Measurements from ENCODE around the gene MAN2B1.
"Not testable (repeated sequence)": the region's sequence is repeated elsewhere in the genome, so short reads cannot be mapped to it uniquely, and the experiment has no call there.

MAN2B1 gene

DNA sequence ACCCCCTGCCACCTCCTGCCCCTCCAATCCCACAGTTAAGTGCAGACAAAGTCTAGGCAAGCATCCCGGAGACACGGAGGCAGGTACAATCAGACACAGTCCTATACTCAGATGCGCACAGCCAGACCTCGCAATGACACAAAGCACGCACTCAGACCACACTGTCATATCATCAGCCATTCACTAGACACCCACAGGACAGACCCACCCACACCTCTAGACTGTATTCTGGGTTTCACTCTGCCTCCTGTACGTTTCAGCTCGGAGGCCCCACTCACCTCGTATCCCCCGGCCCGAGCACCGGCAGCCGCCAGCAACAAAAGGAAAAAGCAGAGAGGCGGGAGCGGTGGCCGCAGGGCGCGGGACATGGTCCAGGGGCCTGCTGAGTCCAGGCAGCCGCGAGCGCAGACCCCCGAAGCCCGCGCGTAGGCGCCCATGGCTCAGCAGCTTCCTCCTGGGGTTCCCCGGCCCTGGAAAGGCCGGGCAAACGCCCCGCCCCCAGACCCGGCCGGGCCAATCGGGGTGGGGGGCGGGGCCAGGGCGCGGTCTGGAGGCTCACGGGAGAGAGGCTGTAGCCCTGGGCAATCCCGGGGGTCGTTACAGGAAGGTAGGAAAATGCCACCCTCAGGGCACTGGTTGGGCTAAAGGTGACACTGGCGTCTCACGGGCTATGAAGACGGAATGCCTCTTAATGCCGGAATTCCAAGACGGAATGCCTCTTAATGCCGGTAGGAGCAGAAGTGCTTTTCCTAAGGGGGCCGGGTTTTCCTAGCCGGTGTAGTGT, at the start of gene MAN2B1, which contains the start of gene WDR83:
Gene MAN2B1 (minus strand): TSS at position 478 of the 784 bp plus-strand sequence. CDS start 41 bp downstream, at position 437.
Gene WDR83 (plus strand): TSS at position 543 of the 784 bp plus-strand sequence. CDS start 2,984 bp downstream, outside the sequence.
- no peak for FAIRE-seq

DNA sequence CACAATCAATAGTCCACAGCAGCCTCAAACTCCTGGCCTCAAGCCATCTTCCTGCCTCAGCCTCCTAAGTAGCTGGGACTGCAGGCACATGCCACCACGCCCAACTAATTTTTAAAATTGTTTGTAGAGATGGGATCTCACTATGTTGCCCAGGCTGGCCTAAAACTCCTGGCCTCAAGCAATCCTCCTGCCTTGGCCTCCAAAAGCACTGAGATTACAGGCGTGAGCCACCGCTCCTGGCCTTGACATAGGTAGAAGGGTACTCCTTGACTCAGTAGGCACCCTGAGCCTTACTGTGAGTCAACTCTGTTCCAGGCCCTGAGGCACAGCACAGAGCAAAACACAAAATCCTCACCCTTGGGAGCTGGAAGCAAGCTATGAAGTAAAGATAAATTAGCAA, 49.4 kb upstream of the MAN2B1 start:
- no peak for FAIRE-seq

DNA sequence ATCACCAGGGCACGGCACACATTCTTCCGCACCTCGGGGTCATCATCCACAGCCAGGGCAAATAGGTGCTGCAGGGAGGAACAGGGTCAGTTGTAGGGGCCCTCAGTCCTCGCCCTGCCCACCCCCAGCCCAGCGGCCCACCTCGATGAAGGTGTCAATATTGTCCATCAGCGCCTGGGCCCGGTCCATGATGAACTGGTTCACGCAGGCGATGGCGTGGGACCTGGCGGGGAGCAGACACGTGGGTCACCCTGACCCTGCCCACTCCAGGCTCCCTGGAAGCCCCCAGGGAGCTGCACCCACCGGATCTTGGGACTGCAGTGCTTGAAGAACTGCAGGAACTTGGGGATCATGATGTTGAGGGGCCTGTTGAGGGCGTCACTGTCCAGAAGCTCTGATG, 48.6 kb upstream of the MAN2B1 start:
- no peak for FAIRE-seq

DNA sequence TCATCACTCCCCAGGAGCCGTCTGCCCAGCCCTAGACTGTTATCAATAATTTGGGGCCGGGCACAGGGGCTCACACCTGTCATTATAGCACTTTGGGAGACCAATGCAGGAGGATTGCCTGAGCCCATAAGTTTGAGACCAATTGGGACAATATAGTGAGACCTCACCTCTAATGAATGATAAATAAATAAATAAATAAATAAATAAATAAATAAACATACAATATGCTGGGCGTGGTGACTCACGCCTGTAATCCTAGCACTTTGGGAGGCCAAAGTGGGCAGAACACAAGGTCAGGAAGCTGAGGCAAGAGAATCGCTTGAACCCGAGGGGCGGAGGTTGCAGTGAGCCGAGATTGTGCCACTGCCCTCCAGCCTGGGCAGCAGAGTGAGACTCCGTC, 46.8 kb upstream of the MAN2B1 start:
- not testable (repeated sequence) for FAIRE-seq

DNA sequence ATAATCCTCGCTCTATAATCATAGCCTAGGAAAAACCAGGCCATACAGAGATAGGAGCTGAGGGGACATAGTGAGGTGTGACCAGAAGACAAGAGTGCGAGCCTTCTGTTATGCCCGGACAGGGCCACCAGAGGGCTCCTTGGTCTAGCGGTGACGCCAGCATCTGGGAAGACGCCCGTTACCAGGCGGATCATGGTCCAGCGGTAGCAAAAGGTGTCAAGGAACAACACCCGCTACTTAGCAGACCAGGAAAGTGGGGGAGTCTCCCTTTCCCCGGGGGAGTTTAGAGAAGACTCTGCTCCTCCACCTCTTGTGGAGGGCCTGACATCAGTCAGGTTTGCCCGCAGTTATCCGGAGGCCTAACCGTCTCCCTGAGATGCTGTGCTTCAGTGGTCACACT, 45.5 kb upstream of the MAN2B1 start:
- not testable (repeated sequence) for FAIRE-seq

DNA sequence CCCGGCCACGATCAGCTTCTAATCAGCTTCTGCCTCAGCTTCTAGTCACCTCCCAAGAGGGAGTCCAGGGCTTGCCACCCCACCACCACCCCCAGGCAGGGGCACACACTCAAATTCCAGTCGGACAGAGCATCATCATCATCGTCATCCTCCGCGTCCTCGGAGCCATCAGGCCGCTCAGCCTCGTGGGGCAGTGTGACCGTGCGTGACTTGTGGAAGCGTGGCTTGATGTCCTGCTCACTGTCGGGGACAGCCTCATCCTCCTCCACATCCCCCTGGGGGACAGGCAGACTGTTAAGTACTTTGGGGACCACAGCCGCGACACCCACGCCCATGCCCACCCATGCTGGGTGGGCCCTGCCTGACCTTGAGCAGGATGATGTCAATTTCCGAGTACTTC, 44.6 kb upstream of the MAN2B1 start:
- FAIRE-seq, result no peak

DNA sequence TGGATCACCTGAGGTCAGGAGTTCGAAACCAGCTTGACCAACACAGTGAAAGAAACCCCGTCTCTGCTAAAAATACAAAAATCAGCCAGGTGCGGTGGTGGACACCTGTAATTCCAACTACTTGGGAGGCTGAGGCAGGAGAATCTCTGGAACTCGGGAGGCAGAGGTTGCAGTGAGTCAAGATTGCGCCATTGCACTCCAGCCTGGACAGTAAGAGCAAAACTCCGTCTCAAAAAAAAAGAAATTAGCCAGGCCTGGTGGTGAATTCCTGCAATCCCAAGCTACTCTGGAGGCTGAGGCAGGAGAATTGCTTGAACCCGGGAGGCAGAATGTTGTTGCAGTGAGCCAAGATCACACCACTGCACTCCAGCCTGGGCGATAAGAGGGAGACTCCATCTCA, 42.1 kb upstream of the MAN2B1 start:
- no peak for FAIRE-seq

DNA sequence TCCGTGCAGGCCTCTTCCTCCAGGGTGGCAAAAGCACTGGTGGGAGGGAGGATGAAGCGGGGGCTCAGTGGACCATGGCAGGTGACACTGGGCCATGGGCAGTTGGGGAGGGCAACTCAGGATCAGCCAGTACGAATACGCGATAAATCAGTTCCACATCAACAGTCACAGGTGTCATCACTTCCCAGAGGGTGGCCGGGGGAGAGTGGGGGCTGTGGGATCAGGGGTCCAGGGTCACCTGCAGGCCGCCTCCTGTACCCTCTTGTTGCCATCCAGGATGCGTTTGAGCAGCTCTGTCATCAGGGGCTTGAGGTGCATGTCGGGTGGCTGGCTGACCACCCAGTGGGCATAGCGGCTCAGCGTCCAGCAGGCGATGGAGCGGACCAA, 39.8 kb upstream of the MAN2B1 start:
- no peak for FAIRE-seq

DNA sequence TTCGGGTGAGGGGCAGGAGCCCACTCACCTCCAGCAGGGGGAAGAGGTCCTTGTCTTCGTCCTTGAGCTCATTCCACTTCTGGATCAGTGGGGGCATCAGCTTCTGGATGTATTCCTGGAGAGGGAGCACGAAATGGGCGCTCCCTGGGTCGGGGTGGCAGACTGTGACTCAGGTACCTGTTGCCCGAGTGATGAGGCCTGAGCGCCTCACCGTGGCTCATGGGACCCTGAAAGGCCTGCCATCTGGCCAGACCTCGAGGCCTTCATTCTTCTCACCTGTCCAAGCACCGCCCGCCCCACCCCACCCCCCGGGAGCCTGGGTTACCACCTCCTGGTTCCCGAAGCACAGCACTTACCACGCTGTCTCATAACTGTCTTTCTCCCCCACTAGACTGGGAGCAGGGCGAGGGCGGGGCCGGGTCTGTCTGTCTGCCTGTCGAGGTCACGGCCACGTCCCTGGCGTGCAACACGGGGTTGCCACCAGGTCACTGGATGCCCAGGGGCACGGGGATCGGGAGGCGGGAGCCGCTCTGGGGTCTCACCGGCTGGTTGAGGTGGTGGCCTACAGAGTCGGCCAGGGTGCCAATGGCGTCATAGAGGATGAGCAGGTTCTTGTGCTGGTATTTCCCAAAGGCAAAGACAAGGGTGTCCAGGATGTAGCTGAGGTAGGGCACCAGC, 39.3 kb upstream of the MAN2B1 start:
- no peak for FAIRE-seq

DNA sequence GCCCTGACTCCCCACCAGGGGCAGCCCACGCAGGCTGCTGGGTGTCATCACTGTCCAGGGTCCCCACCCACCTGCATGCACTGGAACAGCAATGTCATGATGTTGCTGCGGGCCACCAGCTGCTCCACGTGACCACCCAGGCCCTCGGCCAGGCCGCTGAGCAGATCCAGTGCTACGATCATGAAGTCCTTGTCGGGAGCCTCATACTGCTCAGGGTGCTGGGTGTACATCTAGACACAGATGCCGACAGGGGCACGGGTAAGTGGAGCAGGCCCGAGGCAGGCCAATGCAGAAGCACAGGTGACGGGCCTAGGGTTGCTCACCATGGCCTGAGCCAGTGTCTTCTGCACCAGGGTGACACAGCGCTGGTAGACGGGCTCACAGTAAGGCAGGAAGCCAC, 38.6 kb upstream of the MAN2B1 start:
- no peak for FAIRE-seq

DNA sequence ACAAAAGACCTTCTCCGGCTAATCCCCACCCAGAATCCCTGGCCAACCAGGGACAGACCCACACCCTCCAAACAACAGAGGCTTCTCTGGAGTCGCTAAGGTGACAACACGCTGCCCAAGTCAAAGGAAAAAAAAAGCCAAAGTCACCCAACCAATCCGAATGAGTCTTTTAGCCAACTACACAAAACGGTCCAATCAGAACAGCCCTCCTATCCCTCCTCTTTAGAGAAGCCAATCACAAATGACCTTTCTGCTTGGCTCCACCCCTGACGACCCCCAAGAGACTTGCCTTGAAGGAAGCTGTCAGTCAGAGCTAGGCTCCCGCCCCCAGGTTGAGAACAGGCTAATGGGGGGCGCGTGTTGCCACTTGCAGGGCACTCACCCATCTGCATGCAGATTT, 36.5 kb upstream of the MAN2B1 start:
- no peak for FAIRE-seq

DNA sequence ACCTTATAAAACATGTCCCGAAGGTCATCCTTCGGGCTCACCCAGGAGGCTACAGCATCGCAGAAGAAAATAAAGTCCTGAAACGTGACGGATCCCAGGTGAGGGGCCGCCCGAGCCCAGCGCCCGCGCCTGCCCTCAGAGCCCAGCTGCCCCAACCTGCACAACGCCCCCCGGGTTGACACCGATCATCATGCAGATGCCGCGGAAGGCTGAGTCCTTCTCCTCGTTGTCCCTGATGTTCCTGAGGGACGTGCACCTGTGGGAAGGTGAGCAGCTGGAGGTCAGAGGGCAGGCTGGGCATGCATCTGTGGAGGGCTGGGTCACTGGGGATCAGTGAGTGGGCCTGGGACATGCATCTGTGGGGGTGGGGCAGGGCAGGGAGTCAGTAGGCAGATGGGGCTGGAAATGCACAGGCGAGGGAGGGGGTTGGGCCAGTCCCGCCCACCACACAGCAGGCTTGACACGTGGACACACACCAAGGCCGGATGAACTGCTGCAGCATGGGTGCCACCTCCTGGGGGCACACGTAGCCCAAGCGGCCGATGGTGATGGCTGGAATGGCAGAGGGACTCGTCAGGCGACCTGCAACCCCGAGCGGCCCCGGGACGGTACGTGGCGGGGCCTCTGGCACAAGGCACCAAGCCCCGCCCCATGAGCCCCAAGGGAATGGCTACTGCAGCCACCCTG, 35.2 kb upstream of the MAN2B1 start:
- no peak for FAIRE-seq

DNA sequence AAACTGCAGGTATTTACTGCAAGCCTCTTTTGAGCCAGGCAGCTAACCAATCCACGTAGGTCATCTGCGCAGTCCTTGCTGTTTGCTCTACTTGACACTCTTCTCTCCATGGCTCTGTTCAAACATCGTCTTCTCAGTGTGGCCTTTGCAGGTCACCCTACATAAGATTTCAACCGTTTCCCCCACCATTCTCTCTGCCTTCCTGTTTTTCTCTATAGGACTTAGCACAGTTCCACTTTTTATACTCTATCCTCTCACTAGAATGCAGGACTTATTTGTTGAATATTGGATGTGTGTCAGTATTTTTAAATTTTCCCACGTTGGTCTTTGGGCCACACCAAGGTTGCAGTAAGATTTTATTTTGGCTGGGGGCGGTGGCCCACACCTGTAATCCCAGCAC, 31.6 kb upstream of the MAN2B1 start:
- no peak for FAIRE-seq

DNA sequence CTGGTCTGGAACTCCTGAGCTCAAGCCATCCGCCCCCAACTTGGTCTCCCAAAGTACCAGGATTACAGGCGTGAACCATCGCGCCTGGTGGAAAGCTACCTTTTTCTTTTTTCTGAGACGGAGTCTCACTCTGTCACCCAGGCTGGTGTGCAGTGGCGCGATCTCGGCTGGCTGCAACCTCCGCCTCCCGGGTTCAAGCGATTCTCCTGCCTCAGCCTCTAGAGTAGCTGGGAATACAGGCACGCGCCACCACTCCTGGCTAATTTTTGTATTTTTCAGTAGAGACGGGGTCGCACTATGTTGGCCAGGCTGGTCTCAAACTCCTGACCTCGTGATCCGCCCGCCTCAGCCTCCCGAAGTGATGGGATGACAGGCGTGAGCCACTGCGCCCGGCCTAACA, 30.9 kb upstream of the MAN2B1 start:
- FAIRE-seq, result not testable (repeated sequence)

DNA sequence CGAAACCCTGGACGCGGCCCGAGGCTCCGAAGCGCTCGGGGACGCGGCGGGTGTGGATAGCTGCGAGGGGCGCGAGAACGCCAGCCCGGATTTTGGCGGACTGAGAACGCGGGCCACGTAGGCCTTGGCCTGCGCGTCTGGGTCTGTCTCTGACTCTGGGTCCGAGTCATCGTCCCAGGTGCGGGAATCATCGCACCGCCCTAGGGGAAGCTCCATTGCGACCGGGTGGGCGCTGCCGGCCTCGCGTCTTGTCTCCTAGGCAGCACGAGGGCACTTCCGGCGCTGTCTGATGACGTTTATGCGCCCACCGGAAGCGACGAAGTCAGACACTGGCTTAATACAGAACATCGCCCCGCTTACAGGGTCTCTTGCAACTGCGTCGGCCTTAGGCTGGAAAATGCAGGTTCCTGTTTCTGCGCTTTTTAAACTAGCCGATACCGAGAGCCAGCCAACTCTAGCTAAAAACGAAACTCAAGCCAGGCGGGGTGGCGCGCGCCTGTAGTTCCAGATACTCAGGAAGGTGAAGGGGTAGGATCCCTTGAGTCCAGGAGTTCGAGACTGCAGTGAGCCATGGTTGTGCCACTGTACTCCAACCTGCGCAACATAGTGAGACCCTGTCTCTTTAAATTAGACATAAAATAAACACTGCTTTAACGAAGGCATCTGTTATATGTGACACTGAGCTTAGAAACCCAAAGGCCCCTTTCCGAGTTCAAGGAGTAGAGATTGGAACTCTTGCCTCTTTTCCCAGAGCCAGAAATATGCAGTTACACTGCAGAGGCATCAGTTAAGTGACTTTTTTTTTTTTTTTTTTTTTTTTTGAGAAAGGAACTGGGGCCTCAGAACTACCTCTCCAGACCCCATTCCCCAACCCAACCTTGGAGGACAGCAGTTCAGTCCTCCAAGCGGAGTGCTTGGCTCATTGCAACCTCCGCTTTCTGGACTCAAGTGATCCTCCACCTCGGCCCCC, 30.1 kb upstream of the MAN2B1 start, which contains the start of gene FBXW9:
Gene FBXW9 (minus strand): TSS at position 266 of the 970 bp plus-strand sequence. CDS start 50 bp downstream, at position 216.
- no peak for FAIRE-seq

DNA sequence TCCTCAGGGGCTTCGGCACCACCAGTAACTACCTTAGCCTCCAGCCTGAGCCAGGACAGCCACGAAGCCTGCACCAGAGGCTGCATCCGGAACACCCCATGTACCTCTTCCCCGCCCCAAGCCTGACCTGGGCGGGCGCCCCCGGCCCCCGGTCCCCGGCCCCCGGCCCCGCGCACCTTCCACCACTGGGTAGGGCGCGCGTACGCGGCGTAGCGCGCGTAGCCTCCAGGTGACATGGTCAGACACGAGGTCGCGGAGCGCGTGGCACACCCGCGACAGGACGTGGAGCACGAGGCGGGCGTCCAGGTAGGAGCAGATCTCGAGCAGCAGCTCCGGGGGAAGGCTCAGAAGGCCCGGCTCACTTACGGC, 29.4 kb upstream of the MAN2B1 start:
- no peak for FAIRE-seq

DNA sequence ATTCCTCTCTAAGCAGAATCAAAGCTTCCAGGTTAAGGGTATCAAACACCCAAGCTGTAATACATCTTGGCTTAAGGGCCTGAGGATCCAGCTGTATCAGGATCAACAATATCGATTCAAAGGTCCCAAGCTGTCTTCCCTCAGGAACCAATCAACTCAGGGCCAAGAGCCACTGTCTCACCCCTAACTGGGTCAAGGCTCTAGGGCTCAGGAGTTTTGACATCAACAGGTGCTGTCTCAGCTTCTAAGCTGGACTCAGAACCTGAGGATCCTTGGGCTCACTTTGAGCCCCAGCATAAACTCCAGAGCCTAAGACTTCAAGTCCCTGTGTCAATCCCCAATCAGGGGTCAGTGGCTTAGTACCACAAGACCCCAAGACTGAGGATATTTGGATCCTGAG, 29.0 kb upstream of the MAN2B1 start:
- no peak for FAIRE-seq

DNA sequence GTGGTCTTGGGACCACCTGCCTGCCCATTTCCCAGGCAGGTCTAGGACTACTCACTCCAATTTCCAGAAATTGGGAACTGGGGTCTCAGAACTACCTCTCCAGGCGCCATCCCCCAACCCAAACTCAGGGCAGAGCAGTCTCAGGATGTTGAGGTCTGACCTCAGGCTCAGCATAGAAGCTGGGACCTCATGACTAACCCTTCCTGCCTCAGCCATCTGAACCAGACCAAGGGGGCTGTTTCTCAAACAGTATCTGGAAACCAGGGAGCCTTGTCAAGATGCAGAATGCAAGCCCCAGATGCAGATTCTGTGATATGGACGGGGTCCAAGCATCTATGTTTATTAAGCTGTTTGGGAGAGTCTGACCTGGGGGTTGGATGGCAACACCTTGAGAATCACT, 28.6 kb upstream of the MAN2B1 start:
- FAIRE-seq, result no peak

DNA sequence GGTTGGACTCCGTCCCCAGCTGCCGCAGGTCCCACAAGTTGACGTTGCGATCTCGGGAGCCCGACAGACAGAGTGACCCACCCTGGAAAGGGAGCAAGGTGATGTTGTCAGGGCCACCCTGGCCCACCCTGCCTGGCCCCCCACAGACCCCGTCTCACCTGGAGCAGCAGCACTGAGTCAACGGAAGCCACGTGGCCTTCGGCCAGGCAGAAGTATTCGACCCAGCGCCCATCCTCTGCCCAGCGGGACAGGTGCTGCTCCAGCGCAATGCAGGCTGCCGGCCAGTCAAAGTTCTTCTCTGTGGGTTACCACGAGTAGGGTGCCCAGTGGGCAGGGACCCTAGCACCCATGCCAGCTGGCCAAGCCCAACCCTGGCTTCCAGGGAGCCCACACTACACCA, 28.1 kb upstream of the MAN2B1 start:
- no peak for FAIRE-seq

DNA sequence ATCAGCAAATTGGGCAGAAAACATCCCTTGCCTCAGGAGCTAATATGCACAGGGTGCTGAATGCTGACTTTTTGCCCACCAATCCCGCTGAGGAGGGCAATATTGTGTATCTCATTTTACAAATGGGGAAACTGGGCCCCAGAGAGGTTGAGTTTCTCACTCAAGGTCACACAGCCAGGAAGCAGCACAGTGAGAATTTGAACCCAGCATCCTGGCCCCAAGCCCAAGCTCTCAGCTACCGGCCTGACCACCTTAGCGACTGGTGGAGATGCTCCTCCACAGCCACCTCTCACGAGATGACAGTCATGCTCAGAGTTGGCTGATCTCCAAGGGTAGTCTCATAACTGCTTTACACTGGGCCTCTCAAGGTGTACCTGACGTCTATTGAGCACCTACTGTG, 26.4 kb upstream of the MAN2B1 start:
- no peak for FAIRE-seq

DNA sequence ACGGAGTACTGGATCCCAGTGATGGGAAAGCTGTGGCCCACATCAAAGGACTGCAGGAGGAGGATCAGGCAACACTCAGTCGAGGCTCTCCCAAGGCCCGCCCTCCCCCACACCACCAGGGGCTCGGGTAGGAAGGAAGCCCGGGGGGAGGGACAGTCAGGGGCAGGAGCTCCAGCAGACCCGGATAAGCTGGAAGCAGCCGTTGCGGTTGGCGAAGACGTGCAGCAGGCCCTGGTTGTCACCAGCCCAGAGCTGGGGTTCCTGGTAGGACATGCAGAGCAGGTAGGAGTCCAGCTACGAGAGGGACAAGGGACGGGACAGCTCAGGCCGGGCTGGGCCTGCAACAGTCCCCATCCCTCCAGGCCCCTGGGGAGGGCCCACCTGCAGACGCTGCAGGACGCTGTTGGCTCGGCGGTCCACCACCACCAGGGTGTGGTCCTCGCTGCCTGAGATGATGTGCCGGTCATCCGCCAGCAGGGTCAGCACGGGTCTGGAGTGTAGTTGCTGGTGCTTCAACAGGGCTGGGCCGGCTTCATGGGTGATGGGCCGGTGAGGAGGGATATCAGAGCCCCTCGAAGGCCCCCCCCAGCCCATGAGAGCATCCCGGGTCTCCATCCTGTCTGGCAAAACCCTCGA, 23.2 kb upstream of the MAN2B1 start:
- FAIRE-seq, result no peak

DNA sequence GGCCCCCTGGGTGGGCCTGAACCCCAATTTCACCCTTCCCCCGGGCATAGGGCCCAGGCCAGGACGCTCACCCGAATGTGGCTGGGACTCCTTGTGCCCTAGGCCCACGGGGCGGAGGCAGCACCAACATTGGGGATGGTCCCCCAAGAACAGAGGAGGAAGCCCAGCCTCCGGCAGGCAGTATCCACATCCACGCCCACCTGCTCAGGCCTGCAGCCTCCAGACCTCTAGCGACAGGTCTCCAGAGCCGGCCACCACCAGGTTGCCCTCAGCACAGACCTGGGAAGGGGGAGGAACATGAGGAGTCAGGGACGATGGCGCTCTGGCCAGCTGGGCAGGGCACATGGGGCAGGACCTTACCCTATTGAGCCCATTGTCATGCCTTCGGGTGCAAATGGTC, 22.5 kb upstream of the MAN2B1 start:
- FAIRE-seq, result no peak

All from endometrium (tissue), 2 donors.